IPS-20b (cell line): ENCODE data around the gene PXN.
A peak's percentile ranks its signal among the peaks of the same experiment; 100 is the strongest.

ENCODE experiments used
- H3K27ac ChIP-seq: one replicate; pipeline ENCODE4 v1.5.1; 2013; ENCODE audit warnings: low read length
- H3K27me3 ChIP-seq: 2 replicates; pipeline ENCODE4 v1.6.1; 2013; ENCODE audit warnings: mild to moderate bottlenecking, low read length, inconsistent platforms; ENCODE audit not compliant: insufficient read depth
- H3K36me3 ChIP-seq: 2 replicates; pipeline ENCODE4 v1.6.1; 2013; ENCODE audit warnings: low read depth, mild to moderate bottlenecking, inconsistent platforms, low read length, moderate library complexity; ENCODE audit not compliant: insufficient read depth
- H3K4me1 ChIP-seq: 2 replicates; pipeline ENCODE4 v1.6.1; 2013; ENCODE audit warnings: mild to moderate bottlenecking, control low read depth, inconsistent platforms, low read length, moderate library complexity; ENCODE audit not compliant: insufficient read depth
- H3K4me3 ChIP-seq: 2 replicates; pipeline ENCODE4 v1.5.1; 2013; ENCODE audit warnings: mild to moderate bottlenecking, low read length, inconsistent platforms
- H3K9ac ChIP-seq: 2 replicates; pipeline ENCODE4 v1.6.1; 2013; ENCODE audit warnings: low read depth, mild to moderate bottlenecking, inconsistent platforms, low read length, moderate library complexity
- H3K9me3 ChIP-seq: 2 replicates; pipeline ENCODE4 v1.6.1; 2013; ENCODE audit warnings: mild to moderate bottlenecking, low read depth, low read length, inconsistent platforms; ENCODE audit not compliant: insufficient read depth

Gene PXN

GRCh38 chr12:120227233-120228040 lies 38.1 kb downstream of the PXN start:
- Histone ChIP-seq H3K27me3 (no peaks in the 10 kb centered on the region), H3K4me1 (peaks cover 47% of the 10 kb centered on the region), H3K36me3 (peaks cover 19% of the 10 kb centered on the region), H3K4me3 (no peak overlapping the region), H3K9me3 (no peaks in the 10 kb centered on the region), H3K27ac (no peak overlapping the region), H3K9ac (peak overlapping the region; percentile 94; the same call in 1 of the 2 replicates)

- Histone ChIP-seq H3K4me1 (peaks cover 34% of the 10 kb centered on the region), H3K27me3 (no peaks in the 10 kb centered on the region), H3K36me3 (peaks cover 33% of the 10 kb centered on the region), H3K9me3 (no peaks in the 10 kb centered on the region), H3K9ac (0 out of 2 replicates have a peak overlapping the region, but pooled peaks have one; percentile 19), H3K4me3 (no peak overlapping the region), H3K27ac (no peak overlapping the region)
These were observed 39.5 kb downstream of the PXN start for GRCh38 chr12:120225852-120226640.

GRCh38 chr12:120225200-120225558 lies 40.4 kb downstream of the PXN start:
- Histone ChIP-seq H3K9me3 (no peaks in the 10 kb centered on the region), H3K27me3 (no peaks in the 10 kb centered on the region), H3K4me1 (peaks cover 29% of the 10 kb centered on the region), H3K4me3 (no peak overlapping the region), H3K9ac (no peak overlapping the region), H3K27ac (no peak overlapping the region), H3K36me3 (peaks cover 41% of the 10 kb centered on the region)

GRCh38 chr12:120224304-120225199 lies 41.0 kb downstream of the PXN start:
- Histone ChIP-seq H3K27me3 (no peaks in the 10 kb centered on the region), H3K4me1 (peaks cover 22% of the 10 kb centered on the region), H3K9ac (no peak overlapping the region), H3K9me3 (no peaks in the 10 kb centered on the region), H3K36me3 (peaks cover 47% of the 10 kb centered on the region), H3K4me3 (no peak overlapping the region), H3K27ac (no peak overlapping the region)

- H3K36me3 ChIP-seq, result peaks cover 55% of the 10 kb centered on the region
These were observed 41.8 kb downstream of the PXN start for GRCh38 chr12:120223458-120224303.

GRCh38 chr12:120222288-120222832 lies 43.2 kb downstream of the PXN start:
- no peak overlapping the region for H3K4me3 ChIP-seq
- H3K9me3 ChIP-seq, result no peaks in the 10 kb centered on the region
- H3K27me3 ChIP-seq, result no peaks in the 10 kb centered on the region
- peaks cover 59% of the 10 kb centered on the region for H3K36me3 ChIP-seq
- no peak overlapping the region for H3K9ac ChIP-seq
- no peak overlapping the region for H3K27ac ChIP-seq
- H3K4me1 ChIP-seq, result peaks cover 5% of the 10 kb centered on the region; the same call in 1 of the 2 replicates

More at GRCh38 chr12:120223458-120224303, 41.8 kb downstream of the PXN start:
- H3K9ac ChIP-seq, result no peak overlapping the region
- no peak overlapping the region for H3K4me3 ChIP-seq
- H3K4me1 ChIP-seq, result peaks cover 15% of the 10 kb centered on the region
- H3K27ac ChIP-seq, result no peak overlapping the region
- H3K27me3 ChIP-seq, result no peaks in the 10 kb centered on the region
- no peaks in the 10 kb centered on the region for H3K9me3 ChIP-seq

GRCh38 chr12:120221576-120221900 lies 44.0 kb downstream of the PXN start:
- H3K4me1 ChIP-seq, result 0 out of 2 replicates have a peak, but pooled peaks cover 4% of the 10 kb centered on the region
- H3K9me3 ChIP-seq, result no peaks in the 10 kb centered on the region
- peaks cover 56% of the 10 kb centered on the region for H3K36me3 ChIP-seq
- H3K27me3 ChIP-seq, result no peaks in the 10 kb centered on the region
- no peak overlapping the region for H3K9ac ChIP-seq
- H3K4me3 ChIP-seq, result no peak overlapping the region
- H3K27ac ChIP-seq, result no peak overlapping the region

GRCh38 chr12:120220838-120221575 lies 44.5 kb downstream of the PXN start:
- Histone ChIP-seq H3K9ac (no peak overlapping the region), H3K9me3 (no peaks in the 10 kb centered on the region), H3K36me3 (peaks cover 54% of the 10 kb centered on the region), H3K4me3 (no peak overlapping the region), H3K4me1 (0 out of 2 replicates have a peak, but pooled peaks cover 4% of the 10 kb centered on the region), H3K27me3 (no peaks in the 10 kb centered on the region), H3K27ac (no peak overlapping the region)

- Histone ChIP-seq H3K36me3 (peaks cover 68% of the 10 kb centered on the region), H3K27ac (no peak overlapping the region), H3K9me3 (no peaks in the 10 kb centered on the region), H3K9ac (no peak overlapping the region), H3K27me3 (no peaks in the 10 kb centered on the region), H3K4me3 (no peak overlapping the region), H3K4me1 (no peaks in the 10 kb centered on the region)
These were observed 46.6 kb downstream of the PXN start for GRCh38 chr12:120218680-120219606.
